Duodenal mucosa (tissue), 2 donors: ENCODE data around the gene OBSL1.

Experiments
- H3K27ac ChIP-seq: one replicate; pipeline ENCODE4 v1.7.0; 2013; ENCODE audit warnings: low read depth, low read length
- H3K27me3 ChIP-seq, 2 donors: one replicate each; pipeline ENCODE4 v1.7.0; 2013; ENCODE audit warnings: low read length in 2 of 2, control low read depth in 1 of 2; ENCODE audit not compliant: insufficient read depth in 2 of 2, control insufficient read depth in 1 of 2
- H3K36me3 ChIP-seq, 2 donors: one replicate each; pipeline ENCODE4 v1.7.0; 2013; ENCODE audit warnings: low read length in 2 of 2, control low read depth in 1 of 2; ENCODE audit not compliant: insufficient read depth in 2 of 2, control insufficient read depth in 1 of 2
- H3K4me1 ChIP-seq, 2 donors: one replicate each; pipeline ENCODE4 v1.7.0; 2013; ENCODE audit warnings: low read length in 2 of 2, control low read depth in 1 of 2; ENCODE audit not compliant: insufficient read depth in 2 of 2, control insufficient read depth in 1 of 2
- H3K4me3 ChIP-seq, 2 donors: one replicate each; pipeline ENCODE4 v1.7.0; 2013; ENCODE audit warnings: low read length in 2 of 2, low read depth in 1 of 2
- H3K9ac ChIP-seq, 2 donors: one replicate each; pipeline ENCODE4 v1.7.0; 2013; ENCODE audit warnings: low read length in 2 of 2, low read depth in 1 of 2
- H3K9me3 ChIP-seq, 2 donors: one replicate each; pipeline ENCODE4 v1.7.0; 2013; ENCODE audit warnings: low read length in 2 of 2, control low read depth in 1 of 2; ENCODE audit not compliant: control insufficient read depth in 1 of 2

OBSL1 gene

DNA sequence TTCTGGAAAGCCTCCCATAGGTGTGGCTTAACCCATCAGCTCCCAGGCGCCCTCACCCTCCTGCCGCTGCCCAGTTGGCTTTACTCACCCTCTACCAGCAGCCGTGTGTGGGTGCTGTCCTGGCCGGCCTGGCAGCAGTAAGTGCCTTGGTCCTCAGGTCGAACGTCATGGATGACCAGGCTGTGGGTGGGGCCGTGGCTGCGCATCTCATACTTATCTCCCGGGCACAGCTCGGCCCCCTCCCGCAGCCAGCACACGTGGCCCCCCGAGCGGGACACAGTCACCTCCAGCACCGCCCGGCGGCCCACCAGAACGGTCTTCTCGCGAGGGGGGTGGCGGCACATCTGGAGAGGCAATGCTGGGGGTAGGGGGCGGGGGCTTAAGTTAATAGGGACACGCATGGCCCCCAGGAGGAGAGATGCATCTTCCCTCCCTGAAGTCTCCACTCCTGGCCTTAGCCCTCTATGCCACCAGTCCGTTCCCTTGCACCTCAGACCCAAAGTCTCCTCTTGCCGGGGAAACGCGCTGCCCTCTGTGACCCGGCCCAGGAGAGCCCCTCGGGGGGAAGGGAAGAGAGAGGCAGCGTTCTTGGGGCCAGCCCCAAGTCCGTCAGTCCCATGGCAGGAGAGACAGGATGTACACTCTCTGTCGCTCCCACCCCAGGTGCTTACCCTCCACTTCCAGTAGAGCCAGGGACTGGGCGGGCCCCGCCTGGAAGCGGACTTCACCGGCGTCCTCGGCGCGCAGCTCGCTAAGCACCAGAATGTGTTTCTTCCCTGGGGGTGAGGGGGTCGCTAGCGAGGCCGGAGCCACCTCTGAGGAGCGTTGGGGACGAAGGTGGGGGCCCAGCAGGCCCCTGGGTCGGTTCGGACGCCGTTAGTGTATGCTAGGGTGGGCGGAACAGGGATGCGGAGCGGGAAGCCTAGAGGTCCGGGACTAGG is 19.6 kb downstream of the OBSL1 start:
- H3K27ac ChIP-seq, result no peak overlapping the region
- H3K27me3 ChIP-seq, result peaks cover 20 to 22% of the 10 kb centered on the region in 2 donors
- H3K4me3 ChIP-seq, result peak overlapping the region; percentile 54 to 71
- H3K36me3 ChIP-seq, result no peaks in the 10 kb centered on the region
- no peaks in the 10 kb centered on the region for H3K9me3 ChIP-seq
- H3K4me1 ChIP-seq, result peaks cover 5 to 9% of the 10 kb centered on the region in 2 donors
- peak overlapping the region in 1 of 2 donors; percentile 38 for H3K9ac ChIP-seq

DNA sequence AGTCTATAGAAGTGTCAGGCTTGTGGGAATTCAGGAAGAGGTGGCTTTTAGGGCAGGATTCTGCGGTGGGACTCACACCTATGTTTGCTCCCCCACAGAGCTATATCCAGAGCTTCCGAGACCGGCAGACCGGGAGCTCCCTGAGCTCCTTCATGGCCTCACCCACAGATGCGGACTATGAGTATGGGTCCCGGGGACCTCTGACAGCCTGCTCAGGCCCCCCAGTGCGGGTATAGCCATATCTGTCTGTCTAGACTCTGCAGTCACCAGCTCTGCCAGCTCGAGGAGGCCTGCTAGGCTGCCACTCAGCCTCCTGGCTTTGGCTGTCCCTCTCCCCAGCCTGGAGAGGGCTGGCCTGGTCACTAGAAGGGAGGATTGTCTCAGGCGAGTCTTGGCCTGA is 21.7 kb downstream of the OBSL1 start:
- Histone ChIP-seq H3K27me3 (peaks cover 20 to 22% of the 10 kb centered on the region in 2 donors), H3K4me3 (no peak overlapping the region), H3K27ac (no peak overlapping the region), H3K9me3 (no peaks in the 10 kb centered on the region), H3K9ac (no peak overlapping the region), H3K4me1 (peaks cover 17% of the 10 kb centered on the region in 2 donors), H3K36me3 (no peaks in the 10 kb centered on the region)

DNA sequence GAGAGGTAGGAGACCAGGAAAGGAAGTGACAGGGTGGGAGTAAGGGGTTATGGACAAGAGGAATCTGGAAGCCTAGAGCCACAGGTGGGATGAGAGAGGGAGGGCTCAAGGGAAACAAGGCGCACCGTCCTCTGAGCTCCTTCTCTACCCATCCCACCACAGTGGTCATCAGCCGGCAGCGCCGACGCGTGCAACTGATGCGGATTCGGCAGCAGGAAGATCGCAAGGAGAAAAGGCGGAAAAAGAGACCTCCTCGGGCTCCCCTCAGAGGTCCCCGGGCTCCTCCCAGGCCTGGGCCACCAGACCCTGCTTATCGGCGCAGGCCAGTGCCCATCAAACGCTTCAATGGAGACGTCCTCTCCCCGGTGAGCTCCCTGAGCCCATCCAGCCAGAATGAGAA is 22.3 kb downstream of the OBSL1 start:
- Histone ChIP-seq H3K4me1 (peaks cover 23 to 24% of the 10 kb centered on the region in 2 donors), H3K27ac (no peak overlapping the region), H3K4me3 (no peak overlapping the region), H3K27me3 (peaks cover 16 to 20% of the 10 kb centered on the region in 2 donors), H3K9me3 (no peaks in the 10 kb centered on the region), H3K9ac (no peak overlapping the region), H3K36me3 (no peaks in the 10 kb centered on the region)

DNA sequence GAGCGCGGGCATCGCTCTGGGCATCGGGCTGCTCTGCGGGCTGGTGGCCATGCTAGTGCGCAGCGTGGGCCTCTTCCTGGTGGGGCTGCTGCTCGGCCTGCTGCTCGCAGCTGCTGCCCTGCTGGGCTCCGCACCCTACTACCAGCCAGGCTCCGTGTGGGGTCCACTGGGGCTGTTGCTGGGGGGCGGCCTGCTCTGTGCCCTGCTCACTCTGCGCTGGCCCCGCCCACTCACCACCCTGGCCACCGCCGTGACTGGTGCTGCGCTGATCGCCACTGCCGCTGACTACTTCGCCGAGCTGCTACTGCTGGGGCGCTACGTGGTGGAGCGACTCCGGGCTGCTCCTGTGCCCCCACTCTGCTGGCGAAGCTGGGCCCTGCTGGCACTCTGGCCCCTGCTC is 23.7 kb downstream of the OBSL1 start:
- Histone ChIP-seq H3K4me1 (peaks cover 23 to 26% of the 10 kb centered on the region in 2 donors), H3K27ac (no peak overlapping the region), H3K9me3 (no peaks in the 10 kb centered on the region), H3K4me3 (no peak overlapping the region), H3K27me3 (peaks cover 2 to 10% of the 10 kb centered on the region in 2 donors), H3K36me3 (no peaks in the 10 kb centered on the region), H3K9ac (no peak overlapping the region)

DNA sequence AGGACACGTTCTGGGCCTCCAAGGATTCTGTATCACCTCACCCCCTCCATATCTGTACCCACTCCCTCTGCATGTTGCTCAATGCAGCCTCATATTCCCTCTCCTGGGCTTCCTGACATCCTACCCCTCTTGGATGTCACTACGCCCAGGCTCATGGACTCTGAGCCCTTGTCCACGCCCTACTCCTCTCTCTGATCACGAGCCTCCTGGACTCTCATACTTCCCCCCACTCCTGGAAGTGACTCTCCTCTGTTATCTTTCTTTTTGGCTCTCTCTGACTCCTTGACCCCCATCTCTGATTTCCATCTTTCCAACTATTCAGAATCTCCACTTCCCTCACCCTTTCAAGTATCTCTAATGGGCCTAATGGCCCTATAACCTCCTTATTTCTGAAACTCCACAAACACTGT is 25.4 kb downstream of the OBSL1 start:
- H3K27ac ChIP-seq, result no peak overlapping the region
- no peaks in the 10 kb centered on the region for H3K9me3 ChIP-seq
- H3K4me3 ChIP-seq, result no peak overlapping the region
- H3K9ac ChIP-seq, result no peak overlapping the region
- peaks cover 0 to under 1% of the 10 kb centered on the region in 2 donors for H3K27me3 ChIP-seq
- H3K4me1 ChIP-seq, result peaks cover 28 to 30% of the 10 kb centered on the region in 2 donors
- peaks cover 2% of the 10 kb centered on the region in 2 donors for H3K36me3 ChIP-seq

DNA sequence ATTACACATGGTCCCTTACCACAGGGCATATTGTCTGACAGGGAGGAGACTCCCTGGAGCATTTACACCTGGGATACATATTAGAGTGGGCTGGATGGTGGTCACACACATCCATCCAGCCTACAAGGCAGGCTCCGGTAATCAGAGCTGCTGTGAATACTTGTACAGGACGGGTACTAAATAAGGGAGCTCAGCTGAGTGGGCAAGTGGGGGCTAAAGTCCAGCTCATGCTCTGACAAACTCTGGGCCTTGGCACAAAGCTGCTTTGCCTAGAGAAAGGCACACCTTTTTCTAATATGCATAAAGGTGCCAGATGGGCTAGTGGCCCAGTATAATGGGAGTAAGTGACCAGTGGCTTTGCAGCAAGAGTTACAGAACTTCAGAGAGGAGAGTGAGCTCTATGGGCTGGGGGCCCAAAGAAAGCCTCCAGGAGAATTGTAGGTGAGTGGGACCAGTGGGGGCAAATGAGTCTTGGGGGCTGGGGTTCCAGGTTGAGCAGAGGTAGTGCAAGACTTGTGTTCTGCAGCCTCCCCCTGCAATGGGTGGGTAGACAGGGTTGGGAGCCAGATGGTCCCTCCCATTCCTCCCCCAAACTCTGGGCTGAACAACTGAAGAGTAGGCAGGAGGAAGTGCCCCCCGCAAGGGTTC is 25.9 kb downstream of the OBSL1 start:
- H3K4me1 ChIP-seq, result peaks cover 28 to 30% of the 10 kb centered on the region in 2 donors

DNA sequence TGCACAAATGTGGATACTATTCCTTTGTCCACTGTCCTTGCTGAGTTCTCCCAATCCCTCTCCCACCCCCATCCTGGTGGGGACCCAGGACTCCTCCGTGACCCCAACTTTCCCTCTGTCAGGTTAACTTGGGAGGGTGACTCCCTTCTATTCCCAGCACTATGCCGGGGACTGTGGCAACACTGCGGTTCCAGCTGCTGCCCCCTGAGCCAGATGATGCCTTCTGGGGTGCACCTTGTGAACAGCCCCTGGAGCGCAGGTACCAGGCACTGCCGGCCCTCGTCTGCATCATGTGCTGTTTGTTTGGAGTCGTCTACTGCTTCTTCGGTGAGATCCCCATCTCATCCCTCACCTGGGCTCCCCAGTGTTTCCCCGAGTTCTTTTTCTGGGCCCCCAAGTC is 26.8 kb downstream of the OBSL1 start:
- Histone ChIP-seq H3K27me3 (no peaks in the 10 kb centered on the region), H3K4me3 (peak overlapping the region; percentile 54 to 78), H3K9me3 (no peaks in the 10 kb centered on the region), H3K4me1 (peaks cover 28 to 30% of the 10 kb centered on the region in 2 donors), H3K36me3 (peaks cover 12 to 15% of the 10 kb centered on the region in 2 donors), H3K27ac (no peak overlapping the region), H3K9ac (peak overlapping the region in 1 of 2 donors; percentile 15)

More for the DNA sequence above, 25.9 kb downstream of the OBSL1 start:
- Histone ChIP-seq H3K27ac (no peak overlapping the region), H3K27me3 (no peaks in the 10 kb centered on the region), H3K4me3 (no peak overlapping the region), H3K9me3 (no peaks in the 10 kb centered on the region), H3K9ac (no peak overlapping the region), H3K36me3 (peaks cover 7 to 8% of the 10 kb centered on the region in 2 donors)

DNA sequence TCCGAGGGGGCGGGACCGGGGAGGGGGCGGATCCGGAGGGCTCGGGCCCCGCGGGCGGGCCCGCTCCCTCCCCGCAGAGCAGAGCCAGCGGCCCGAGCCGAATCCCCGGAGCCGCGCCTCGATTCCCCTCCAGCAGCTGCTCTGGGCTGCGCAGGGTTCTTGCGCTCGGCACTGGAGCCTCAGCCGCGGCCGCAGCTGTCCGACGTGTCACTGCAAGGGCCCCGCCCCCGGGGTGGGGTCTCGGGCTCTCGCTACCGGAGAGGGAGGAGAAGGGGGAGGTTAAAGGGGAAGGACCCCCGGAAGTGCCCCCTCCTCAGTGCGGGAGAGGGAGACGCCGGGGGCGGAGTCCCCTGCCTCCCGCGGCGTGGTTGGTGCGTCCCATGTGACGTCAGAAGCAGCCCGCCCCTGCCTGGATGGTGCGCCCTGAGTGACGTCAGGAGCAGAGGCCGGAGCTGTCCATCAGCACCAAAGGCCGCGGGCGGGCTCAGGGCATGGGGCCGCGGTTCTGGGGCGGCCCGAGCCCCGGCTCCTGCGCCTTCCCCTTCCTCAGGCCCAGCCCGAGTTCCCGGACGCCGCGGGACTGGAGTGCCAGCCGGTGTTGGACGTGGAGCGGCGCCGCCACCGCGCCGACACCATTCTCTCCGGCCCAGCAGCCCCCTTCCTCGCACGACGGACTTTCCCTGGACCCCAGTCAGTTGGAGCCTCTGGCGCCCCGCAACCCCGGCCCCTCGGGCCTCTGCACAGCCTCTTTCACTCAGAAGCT is 27.6 kb downstream of the OBSL1 start, which contains the start of the genes CHPF and TMEM198:
TSS of gene CHPF (minus strand) at position 214 of the 763 bp plus-strand sequence. CDS start 271 bp downstream, outside the sequence.
TSS of gene TMEM198 (plus strand) at position 433 of the 763 bp plus-strand sequence. CDS start 700 bp downstream, outside the sequence.
- H3K9me3 ChIP-seq, result no peaks in the 10 kb centered on the region
- H3K27ac ChIP-seq, result peak within 1 kb of the TSS; percentile 87
- H3K4me1 ChIP-seq, result peaks cover 28 to 30% of the 10 kb centered on the region in 2 donors
- H3K9ac ChIP-seq, result peak within 1 kb of the TSS; percentile 72 to 77
- peaks cover 12 to 21% of the 10 kb centered on the region in 2 donors for H3K36me3 ChIP-seq
- peak within 1 kb of the TSS; percentile 78 to 91 for H3K4me3 ChIP-seq
- no peaks in the 10 kb centered on the region for H3K27me3 ChIP-seq

DNA sequence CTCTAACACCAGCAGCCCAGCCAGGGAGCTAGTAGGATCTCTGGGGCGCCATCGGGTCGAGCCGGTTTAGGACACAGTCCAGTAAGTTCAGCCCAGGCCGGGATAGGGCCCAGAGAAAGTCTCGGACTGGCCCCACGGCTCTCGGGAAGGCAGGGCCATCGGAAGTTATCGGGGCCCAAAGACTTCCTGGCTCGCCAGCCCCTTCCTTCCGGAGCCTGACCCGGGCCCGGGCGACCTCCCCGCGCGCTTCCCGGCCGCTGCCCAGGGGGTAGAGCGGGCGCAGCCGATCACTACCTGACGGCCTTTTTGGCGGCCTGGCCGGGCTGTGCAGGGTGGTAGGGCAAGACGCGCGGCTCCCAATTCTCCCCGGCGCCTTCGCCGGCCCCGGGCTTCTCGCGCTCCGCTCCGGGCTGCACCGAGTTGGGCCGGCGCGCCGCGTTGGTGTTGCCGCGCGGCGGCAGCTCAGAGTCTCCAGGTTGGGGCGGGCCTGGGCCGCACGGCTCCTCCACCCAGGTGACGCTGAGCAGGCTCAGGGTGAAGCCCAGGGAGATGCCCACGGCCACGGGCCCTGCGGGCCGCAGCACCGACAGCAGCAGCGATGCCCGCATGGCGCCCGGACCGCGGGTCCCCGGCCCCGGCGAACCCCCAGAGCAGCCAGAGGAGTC is 28.3 kb downstream of the OBSL1 start:
- Histone ChIP-seq H3K4me1 (peaks cover 28 to 30% of the 10 kb centered on the region in 2 donors), H3K9me3 (no peaks in the 10 kb centered on the region), H3K27ac (peak overlapping the region; percentile 87), H3K9ac (peak overlapping the region; percentile 72 to 77), H3K36me3 (peaks cover 12 to 21% of the 10 kb centered on the region in 2 donors), H3K4me3 (peak overlapping the region; percentile 78 to 91), H3K27me3 (no peaks in the 10 kb centered on the region)
